ENCODE measurements around the gene ZNF438.

Gene ZNF438

DNA sequence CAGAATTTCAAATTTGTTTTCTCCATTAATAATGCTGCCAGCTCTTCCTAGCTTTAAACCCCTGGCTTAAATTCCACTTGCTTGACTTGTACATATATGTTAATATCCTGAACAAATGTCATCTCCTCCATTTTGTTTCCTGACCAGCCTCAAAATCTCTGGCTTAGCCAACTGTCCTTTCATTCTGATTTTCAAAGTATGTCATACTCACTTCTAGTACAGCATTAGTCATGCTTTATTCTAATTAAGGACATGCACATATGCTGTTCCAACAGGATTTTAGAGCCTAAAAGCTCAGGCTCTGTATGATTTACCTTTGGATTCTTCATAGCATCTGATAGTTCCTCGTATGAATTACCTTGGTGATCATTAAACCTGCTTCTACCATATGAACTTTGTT lies 158.3 kb downstream of the ZNF438 start:
- H3K4me3 ChIP-seq (ENCODE audit: low read depth, low read length) = no peak overlapping the region
- no peak for DNase-seq (ENCODE audit: low read depth)
- in situ Hi-C loops (cut with HindIII; ENCODE audit: low sequenced_read_pairs) = no loop called here
- TF ChIP-seq, protein P1, sequence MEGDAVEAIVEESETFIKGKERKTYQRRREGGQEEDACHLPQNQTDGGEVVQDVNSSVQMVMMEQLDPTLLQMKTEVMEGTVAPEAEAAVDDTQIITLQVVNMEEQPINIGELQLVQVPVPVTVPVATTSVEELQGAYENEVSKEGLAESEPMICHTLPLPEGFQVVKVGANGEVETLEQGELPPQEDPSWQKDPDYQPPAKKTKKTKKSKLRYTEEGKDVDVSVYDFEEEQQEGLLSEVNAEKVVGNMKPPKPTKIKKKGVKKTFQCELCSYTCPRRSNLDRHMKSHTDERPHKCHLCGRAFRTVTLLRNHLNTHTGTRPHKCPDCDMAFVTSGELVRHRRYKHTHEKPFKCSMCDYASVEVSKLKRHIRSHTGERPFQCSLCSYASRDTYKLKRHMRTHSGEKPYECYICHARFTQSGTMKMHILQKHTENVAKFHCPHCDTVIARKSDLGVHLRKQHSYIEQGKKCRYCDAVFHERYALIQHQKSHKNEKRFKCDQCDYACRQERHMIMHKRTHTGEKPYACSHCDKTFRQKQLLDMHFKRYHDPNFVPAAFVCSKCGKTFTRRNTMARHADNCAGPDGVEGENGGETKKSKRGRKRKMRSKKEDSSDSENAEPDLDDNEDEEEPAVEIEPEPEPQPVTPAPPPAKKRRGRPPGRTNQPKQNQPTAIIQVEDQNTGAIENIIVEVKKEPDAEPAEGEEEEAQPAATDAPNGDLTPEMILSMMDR (IDR thresholded peaks at IDR 0.05; ENCODE audit: low read depth, low read length, missing control alignments) = no peak

DNA sequence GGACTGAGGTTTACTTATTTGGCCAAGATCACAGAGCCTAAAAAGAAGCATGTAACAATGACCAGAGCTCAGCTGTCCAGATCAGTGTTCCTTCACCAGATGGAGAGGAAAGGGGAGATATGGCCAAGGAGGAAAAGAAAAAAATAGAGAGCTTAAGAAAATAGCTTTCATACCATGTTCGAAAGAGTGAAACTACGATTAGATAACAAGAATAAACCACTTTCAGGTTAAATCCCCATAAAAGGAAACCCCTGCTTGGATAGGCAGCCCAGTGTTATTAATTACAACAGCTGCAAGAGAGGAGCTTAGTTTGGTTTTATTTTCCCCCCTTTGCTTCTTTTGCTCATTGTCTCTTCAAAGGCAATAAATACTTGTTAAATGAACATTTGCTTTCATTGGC lies 160.8 kb downstream of the ZNF438 start:
- TF ChIP-seq, protein P1 (IDR thresholded peaks at IDR 0.05; ENCODE audit: low read depth, low read length, missing control alignments) = no peak
- in situ Hi-C loops (cut with HindIII; ENCODE audit: low sequenced_read_pairs) = no loop called here
- no peak overlapping the region for H3K4me3 ChIP-seq (ENCODE audit: low read depth, low read length)
- DNase-seq (ENCODE audit: low read depth) = no peak

DNA sequence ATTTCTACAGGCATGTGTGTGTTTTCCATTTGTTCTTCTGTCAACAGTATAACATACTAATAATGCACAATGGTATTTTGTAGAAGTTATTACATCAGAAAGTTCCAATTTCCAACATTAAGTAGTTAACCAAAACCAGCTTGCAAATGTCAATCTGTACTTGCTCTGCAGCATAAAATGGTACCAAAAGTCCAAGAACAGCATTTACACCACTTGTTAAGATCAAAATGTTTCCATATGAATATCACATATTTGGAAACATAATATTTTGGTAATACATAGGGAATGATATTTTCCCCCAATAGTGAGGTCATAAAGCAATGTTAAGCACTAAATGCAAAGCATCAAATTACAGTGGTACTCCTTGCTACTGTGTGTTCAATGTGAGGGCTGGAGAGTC lies 162.1 kb downstream of the ZNF438 start:
- TF ChIP-seq, protein P1 (IDR thresholded peaks at IDR 0.05; ENCODE audit: low read depth, low read length, missing control alignments) = no peak
- no peak overlapping the region for H3K4me3 ChIP-seq (ENCODE audit: low read depth, low read length)
- no peak for DNase-seq (ENCODE audit: low read depth)
- in situ Hi-C loops (cut with HindIII; ENCODE audit: low sequenced_read_pairs) = no loop called here

DNA sequence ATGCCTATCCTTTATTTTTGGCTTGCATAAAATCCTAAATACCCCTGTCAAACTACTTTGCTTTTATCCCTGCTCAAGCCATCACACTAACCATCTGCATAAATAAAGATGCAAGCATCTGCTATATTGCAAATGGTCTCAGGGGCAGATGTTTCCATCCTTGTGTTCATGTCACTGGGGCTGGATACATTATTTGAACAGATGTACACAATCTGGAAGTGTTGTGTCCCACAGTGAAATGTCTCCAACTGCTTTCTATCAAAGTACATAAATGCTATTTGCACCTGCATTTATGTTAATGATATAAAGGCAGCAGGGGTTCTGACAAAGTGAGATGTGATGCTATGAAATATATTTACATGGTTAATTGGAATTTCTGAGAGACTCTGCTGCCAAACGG lies 163.1 kb downstream of the ZNF438 start:
- in situ Hi-C loops (cut with HindIII; ENCODE audit: low sequenced_read_pairs) = no loop called here
- no peak for DNase-seq (ENCODE audit: low read depth)
- H3K4me3 ChIP-seq (ENCODE audit: low read depth, low read length) = no peak overlapping the region
- TF ChIP-seq, protein P1 (IDR thresholded peaks at IDR 0.05; ENCODE audit: low read depth, low read length, missing control alignments) = no peak

DNA sequence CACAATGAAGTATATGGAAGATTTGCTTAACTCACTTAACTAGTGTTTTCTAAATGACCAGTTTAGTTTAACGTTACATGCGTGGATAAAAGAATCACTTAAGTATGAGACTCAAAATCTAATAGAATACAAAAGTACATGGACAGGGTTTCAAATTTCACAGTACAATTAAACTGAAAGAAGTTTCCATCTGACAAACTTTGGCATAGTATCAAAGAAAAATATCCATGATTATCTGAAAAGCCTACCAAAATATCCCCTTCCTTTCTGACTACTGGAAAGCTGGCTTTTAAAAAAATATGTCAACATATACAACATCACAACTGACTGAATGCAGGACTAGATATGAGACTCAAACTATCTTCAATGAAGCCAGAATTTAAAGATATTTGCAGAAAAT lies 164.8 kb downstream of the ZNF438 start:
- TF ChIP-seq, protein P1 (IDR thresholded peaks at IDR 0.05; ENCODE audit: low read depth, low read length, missing control alignments) = no peak
- in situ Hi-C loops (cut with HindIII; ENCODE audit: low sequenced_read_pairs) = no loop called here
- DNase-seq (ENCODE audit: low read depth) = no peak
- no peak overlapping the region for H3K4me3 ChIP-seq (ENCODE audit: low read depth, low read length)

DNA sequence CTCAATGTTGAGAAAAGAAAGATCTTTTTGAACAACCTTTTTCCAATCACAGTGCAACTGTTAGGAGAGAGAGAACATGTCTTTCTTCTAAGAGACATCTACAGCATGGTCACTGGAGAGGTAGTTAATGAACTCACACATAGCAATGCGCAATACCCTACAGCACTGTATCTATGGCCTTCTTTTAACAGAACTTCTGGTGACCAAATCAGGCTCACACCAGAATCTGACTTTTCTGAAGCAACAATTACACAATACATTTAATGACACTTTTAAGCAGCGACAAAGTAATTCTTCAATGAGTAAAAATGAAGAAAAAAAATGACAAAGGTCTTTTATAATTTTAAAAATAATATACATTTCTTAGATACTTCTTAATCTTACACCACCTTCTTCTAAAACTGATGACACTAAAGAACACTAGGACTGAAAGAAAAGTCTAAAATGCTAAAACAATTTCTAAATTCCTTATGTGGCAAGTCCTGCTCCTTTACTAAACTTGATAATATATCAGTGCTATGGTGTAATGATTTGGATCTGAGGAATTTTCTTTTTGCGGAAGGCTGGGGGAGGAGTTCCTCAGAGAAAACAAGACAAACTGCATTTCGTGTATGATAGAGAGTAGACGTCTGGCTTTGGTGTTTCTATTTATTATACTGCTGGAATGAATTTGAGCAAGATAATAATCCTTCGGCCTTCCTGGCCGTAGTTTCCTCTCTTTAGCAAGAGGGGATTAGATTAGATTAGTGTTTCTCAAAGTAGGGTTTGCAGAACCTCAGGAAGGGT lies 166.3 kb downstream of the ZNF438 start:
- DNase-seq (ENCODE audit: low read depth) = no peak
- no peak overlapping the region for H3K4me3 ChIP-seq (ENCODE audit: low read depth, low read length)
- in situ Hi-C loops (cut with HindIII; ENCODE audit: low sequenced_read_pairs) = no loop called here
- TF ChIP-seq, protein P1 (IDR thresholded peaks at IDR 0.05; ENCODE audit: low read depth, low read length, missing control alignments) = no peak

Data from astrocyte of the cerebellum (primary cell).